ENCODE results near the gene ASS1. TPM values are rescaled to one million over a fixed set of nuclear protein-coding genes. Genes with fewer than 3 reads are reported as not detected.

Gene ASS1
- total RNA-seq, 1 donor from 2014 or later = 1.6 TPM

DNA sequence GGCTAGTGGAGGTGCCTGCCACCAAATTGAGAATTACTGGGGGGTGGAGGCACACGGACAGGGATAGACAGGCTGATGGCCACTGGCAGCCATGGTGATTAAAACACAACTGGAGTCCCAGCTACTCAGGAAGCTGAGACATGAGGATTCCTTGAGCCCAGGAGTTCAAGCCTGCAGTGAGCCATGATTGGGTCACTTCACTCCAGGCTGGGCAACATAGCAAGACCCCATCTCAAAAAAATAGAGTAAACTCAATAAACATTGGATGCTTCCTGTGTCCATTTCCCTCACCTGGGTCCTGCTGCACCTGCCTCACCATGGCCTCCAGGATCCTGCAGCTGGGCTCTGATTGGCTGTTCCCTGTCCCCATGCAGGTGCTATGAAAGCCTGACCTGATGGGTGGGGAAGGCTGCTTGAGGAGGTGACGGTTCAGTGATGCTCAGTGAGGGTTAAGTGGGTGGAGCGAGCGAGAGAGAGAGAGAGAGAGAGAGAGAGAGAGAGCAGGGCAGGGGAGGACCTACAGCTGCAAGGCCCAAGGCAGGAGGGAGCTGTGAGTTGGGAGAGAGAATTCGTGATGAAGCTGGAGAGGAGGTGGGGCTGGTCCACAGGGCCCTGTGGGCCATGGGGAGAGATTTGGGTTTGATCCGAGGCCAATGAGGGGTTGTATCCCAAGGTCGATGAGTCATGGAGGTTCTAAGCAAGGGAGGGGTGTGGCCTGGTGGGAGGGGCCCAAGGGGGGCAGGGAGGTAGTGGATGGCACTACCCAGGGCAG is 97.9 kb downstream of the ASS1 start:
- Mint-ChIP-seq H3K4me1 (peaks cover under 1% of the 10 kb centered on the region), H3K4me3 (no peak overlapping the region), H3K27ac (no peak overlapping the region), H3K27me3 (peaks cover 43% of the 10 kb centered on the region), H3K36me3 (ENCODE audit: low read depth) (no peaks in the 10 kb centered on the region), H3K9me3 (no peaks in the 10 kb centered on the region)
- no peak for DNase-seq
- TF ChIP-seq, protein P1, sequence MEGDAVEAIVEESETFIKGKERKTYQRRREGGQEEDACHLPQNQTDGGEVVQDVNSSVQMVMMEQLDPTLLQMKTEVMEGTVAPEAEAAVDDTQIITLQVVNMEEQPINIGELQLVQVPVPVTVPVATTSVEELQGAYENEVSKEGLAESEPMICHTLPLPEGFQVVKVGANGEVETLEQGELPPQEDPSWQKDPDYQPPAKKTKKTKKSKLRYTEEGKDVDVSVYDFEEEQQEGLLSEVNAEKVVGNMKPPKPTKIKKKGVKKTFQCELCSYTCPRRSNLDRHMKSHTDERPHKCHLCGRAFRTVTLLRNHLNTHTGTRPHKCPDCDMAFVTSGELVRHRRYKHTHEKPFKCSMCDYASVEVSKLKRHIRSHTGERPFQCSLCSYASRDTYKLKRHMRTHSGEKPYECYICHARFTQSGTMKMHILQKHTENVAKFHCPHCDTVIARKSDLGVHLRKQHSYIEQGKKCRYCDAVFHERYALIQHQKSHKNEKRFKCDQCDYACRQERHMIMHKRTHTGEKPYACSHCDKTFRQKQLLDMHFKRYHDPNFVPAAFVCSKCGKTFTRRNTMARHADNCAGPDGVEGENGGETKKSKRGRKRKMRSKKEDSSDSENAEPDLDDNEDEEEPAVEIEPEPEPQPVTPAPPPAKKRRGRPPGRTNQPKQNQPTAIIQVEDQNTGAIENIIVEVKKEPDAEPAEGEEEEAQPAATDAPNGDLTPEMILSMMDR (IDR thresholded peaks at IDR 0.05) = no peak
- CTCF ChIA-PET = no interaction called here
- intact Hi-C loops (cut with micrococcal nuclease) = no loop called here
- ATAC-seq (ENCODE audit: low read depth) = no peak
- POLR2A ChIA-PET = no interaction called here

DNA sequence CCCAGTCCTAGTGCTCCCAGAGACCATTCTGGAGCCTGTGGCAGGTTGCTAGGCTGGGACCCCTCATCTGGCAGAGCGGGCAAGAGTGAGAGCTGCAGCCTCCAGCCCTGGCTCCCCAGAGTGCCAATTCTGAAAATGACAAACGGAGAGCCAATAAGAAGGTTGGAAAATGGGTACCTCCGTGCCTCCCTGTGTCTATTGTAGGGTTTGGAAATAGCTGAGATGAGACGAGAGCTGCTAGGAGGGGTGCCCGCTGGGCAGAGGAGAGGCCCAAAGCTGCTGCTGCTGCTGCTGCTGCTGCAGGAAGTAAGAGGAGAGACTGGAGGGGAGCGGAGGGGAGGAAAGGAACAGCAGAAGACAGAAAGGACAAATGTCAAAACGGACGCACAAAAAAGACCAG is 98.6 kb downstream of the ASS1 start:
- ATAC-seq (ENCODE audit: low read depth) = no peak
- Mint-ChIP-seq H3K9me3 (no peaks in the 10 kb centered on the region), H3K27me3 (peaks cover 36% of the 10 kb centered on the region), H3K36me3 (ENCODE audit: low read depth) (no peaks in the 10 kb centered on the region), H3K27ac (no peak overlapping the region), H3K4me1 (no peaks in the 10 kb centered on the region), H3K4me3 (no peak overlapping the region)
- intact Hi-C loops (cut with micrococcal nuclease) = no loop called here
- ChIA-PET CTCF (no interaction called here), POLR2A (no interaction called here)
- DNase-seq = no peak
- TF ChIP-seq, protein P1 (IDR thresholded peaks at IDR 0.05) = no peak

DNA sequence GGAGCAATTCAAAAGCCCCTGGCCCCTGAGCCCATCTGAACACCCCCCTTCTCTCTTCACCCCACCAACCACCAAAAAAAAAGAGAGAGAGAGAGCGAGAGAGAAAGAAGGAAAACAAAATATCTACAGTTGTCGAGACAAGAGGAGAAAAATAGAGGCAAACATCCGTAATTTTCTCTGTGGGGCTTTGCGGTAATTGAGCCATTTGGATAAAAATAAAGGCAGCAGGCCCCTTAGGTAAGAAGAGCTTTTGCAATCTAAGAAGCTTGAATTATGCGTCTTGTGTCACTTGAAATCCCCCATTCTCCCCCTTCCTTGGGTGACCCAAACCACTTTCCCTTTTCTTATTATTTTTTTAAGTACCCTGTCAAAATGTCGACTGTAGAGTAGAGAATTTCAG is 99.1 kb downstream of the ASS1 start:
- H3K27me3 Mint-ChIP-seq = peaks cover 31% of the 10 kb centered on the region
- H3K27ac Mint-ChIP-seq = no peak overlapping the region
- H3K4me1 Mint-ChIP-seq = no peaks in the 10 kb centered on the region
- DNase-seq (no peak), ATAC-seq (ENCODE audit: low read depth) (no peak)
- CTCF ChIA-PET = no interaction called here
- peaks cover 2% of the 10 kb centered on the region for H3K9me3 Mint-ChIP-seq
- intact Hi-C loops (cut with micrococcal nuclease) = no loop called here
- no peaks in the 10 kb centered on the region for H3K36me3 Mint-ChIP-seq (ENCODE audit: low read depth)
- TF ChIP-seq, protein P1 (IDR thresholded peaks at IDR 0.05) = no peak
- no peak overlapping the region for H3K4me3 Mint-ChIP-seq
- POLR2A ChIA-PET = no interaction called here

DNA sequence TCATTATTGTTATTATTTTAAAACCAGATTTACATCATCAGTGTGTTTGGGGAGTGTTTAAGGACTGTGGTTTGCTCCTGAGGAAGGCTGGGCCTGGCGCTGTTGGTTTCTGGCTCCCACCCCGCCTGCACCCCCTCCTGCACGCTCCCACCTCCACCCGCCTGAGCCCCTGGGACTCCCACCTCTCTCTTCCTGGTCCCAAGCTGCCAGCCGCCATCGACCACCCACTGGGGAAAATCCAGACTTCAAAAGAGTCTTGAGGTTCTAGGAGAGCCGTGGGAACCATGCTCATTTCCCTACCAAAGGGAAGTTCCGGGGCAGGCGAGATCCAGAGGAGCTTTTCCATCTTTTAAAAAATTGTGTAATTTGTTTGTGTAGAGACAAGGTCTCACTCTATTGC is 99.6 kb downstream of the ASS1 start:
- Mint-ChIP-seq H3K9me3 (peaks cover 7% of the 10 kb centered on the region), H3K36me3 (ENCODE audit: low read depth) (no peaks in the 10 kb centered on the region), H3K27ac (no peak overlapping the region), H3K4me1 (no peaks in the 10 kb centered on the region), H3K27me3 (peaks cover 29% of the 10 kb centered on the region), H3K4me3 (no peak overlapping the region)
- ChIA-PET POLR2A (no interaction called here), CTCF (no interaction called here)
- TF ChIP-seq, protein P1 (IDR thresholded peaks at IDR 0.05) = no peak
- ATAC-seq (ENCODE audit: low read depth) = no peak
- intact Hi-C loops (cut with micrococcal nuclease) = no loop called here
- no peak for DNase-seq

DNA sequence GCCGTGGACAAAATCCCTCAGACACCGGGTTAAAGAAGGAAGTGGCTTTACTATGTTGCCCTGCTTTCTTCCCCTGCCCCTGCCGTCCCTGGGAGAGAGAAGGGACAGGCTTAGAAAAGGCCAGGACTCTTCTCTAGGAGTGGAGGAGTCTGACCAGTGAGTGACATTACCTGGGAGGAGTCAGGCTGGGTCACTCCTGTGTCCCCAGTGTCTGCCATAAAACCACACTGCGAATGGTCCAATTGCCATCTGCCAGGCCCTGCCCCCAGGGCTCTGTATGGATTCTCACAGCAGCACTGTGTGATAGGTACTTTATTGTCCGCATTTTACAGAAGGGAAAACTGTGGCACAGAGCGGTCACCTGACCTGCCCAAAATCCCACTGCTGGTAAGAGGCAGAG is 103.3 kb downstream of the ASS1 start:
- peaks cover 11% of the 10 kb centered on the region for H3K9me3 Mint-ChIP-seq
- TF ChIP-seq, protein P1 (IDR thresholded peaks at IDR 0.05) = no peak
- POLR2A ChIA-PET = no interaction called here
- no peak for DNase-seq
- CTCF ChIA-PET = no interaction called here
- H3K36me3 Mint-ChIP-seq (ENCODE audit: low read depth) = no peaks in the 10 kb centered on the region
- no peak for ATAC-seq (ENCODE audit: low read depth)
- no peak overlapping the region for H3K4me3 Mint-ChIP-seq
- H3K27me3 Mint-ChIP-seq = peaks cover 11% of the 10 kb centered on the region
- no peak overlapping the region for H3K27ac Mint-ChIP-seq
- intact Hi-C loops (cut with micrococcal nuclease) = no loop called here
- H3K4me1 Mint-ChIP-seq = no peaks in the 10 kb centered on the region
